ENCODE results near the gene ZNF134. TPM values are rescaled to one million over a fixed set of nuclear protein-coding genes. Genes with fewer than 3 reads are reported as not detected.

ZNF134 gene
- polyA plus RNA-seq, 1 donor from 2014 or later, result 40.7 TPM

DNA sequence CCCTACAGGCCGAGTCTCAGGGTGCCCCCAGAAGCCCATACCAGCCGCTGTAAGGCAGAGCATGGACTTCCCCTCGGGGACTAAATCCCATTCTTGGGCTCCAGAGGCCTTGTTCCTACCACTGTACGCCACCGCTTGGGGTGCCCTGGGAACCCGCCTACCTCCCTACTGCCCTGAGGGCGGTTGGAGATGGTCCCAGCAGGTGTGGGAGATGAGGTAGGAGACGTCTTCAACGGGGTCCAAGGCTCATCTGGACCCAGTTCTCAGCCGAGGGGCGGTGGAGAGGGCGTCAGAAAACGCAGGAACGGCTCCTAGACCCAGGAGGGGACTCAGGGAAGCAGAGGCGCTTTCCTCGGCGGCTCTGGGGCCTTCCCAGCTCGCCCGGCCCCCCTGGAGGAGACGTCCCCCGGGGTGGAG lies 30.9 kb upstream of the ZNF134 start:
- H3K27me3 ChIP-seq (ENCODE audit: insufficient read depth, low read depth, low read length), result no peaks in the 10 kb centered on the region
- peak overlapping the region; percentile 99 for H2AFZ ChIP-seq (ENCODE audit: low read depth, low read length)
- peak overlapping the region; percentile 57 for H3K4me2 ChIP-seq (ENCODE audit: low read length)
- peaks cover 15% of the 10 kb centered on the region for H3K9me3 ChIP-seq (ENCODE audit: low read length)
- TF ChIP-seq POLR2AphosphoS5 (IDR thresholded peaks at IDR 0.05) (no peak), RAD21 (conservative IDR thresholded peaks at IDR 0.05) (no peak), EP300 (conservative IDR thresholded peaks at IDR 0.05; ENCODE audit: poor library complexity, severe bottlenecking) (no peak), TAF1 (IDR thresholded peaks at IDR 0.05; ENCODE audit: low read depth) (no peak), EZH2 (IDR thresholded peaks at IDR 0.05; ENCODE audit: borderline replicate concordance, insufficient read depth, low read length, poor library complexity, severe bottlenecking) (no peak), MXI1 (conservative IDR thresholded peaks at IDR 0.05; ENCODE audit: poor library complexity, severe bottlenecking) (no peak), SMC3 (conservative IDR thresholded peaks at IDR 0.05; ENCODE audit: poor library complexity) (no peak)
- TF ChIP-seq, protein P1, sequence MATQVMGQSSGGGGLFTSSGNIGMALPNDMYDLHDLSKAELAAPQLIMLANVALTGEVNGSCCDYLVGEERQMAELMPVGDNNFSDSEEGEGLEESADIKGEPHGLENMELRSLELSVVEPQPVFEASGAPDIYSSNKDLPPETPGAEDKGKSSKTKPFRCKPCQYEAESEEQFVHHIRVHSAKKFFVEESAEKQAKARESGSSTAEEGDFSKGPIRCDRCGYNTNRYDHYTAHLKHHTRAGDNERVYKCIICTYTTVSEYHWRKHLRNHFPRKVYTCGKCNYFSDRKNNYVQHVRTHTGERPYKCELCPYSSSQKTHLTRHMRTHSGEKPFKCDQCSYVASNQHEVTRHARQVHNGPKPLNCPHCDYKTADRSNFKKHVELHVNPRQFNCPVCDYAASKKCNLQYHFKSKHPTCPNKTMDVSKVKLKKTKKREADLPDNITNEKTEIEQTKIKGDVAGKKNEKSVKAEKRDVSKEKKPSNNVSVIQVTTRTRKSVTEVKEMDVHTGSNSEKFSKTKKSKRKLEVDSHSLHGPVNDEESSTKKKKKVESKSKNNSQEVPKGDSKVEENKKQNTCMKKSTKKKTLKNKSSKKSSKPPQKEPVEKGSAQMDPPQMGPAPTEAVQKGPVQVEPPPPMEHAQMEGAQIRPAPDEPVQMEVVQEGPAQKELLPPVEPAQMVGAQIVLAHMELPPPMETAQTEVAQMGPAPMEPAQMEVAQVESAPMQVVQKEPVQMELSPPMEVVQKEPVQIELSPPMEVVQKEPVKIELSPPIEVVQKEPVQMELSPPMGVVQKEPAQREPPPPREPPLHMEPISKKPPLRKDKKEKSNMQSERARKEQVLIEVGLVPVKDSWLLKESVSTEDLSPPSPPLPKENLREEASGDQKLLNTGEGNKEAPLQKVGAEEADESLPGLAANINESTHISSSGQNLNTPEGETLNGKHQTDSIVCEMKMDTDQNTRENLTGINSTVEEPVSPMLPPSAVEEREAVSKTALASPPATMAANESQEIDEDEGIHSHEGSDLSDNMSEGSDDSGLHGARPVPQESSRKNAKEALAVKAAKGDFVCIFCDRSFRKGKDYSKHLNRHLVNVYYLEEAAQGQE (IDR thresholded peaks at IDR 0.05; ENCODE audit: borderline replicate concordance), result no peak
- TF ChIP-seq, protein P2, sequence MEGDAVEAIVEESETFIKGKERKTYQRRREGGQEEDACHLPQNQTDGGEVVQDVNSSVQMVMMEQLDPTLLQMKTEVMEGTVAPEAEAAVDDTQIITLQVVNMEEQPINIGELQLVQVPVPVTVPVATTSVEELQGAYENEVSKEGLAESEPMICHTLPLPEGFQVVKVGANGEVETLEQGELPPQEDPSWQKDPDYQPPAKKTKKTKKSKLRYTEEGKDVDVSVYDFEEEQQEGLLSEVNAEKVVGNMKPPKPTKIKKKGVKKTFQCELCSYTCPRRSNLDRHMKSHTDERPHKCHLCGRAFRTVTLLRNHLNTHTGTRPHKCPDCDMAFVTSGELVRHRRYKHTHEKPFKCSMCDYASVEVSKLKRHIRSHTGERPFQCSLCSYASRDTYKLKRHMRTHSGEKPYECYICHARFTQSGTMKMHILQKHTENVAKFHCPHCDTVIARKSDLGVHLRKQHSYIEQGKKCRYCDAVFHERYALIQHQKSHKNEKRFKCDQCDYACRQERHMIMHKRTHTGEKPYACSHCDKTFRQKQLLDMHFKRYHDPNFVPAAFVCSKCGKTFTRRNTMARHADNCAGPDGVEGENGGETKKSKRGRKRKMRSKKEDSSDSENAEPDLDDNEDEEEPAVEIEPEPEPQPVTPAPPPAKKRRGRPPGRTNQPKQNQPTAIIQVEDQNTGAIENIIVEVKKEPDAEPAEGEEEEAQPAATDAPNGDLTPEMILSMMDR (IDR thresholded peaks at IDR 0.05; ENCODE audit: poor library complexity, severe bottlenecking), result no peak
- peaks cover 24% of the 10 kb centered on the region for H3K79me2 ChIP-seq (replicated peaks; ENCODE audit: insufficient read depth, low read length)
- H3F3A ChIP-seq (ENCODE audit: insufficient read depth, low read length, poor library complexity, severe bottlenecking), result no peaks in the 10 kb centered on the region
- no peaks in the 10 kb centered on the region for H4K20me1 ChIP-seq (ENCODE audit: insufficient read depth)
- H3K9ac ChIP-seq (ENCODE audit: low read length), result peak overlapping the region; percentile 86
- H3K4me3 ChIP-seq (ENCODE audit: low read length), result peak overlapping the region; percentile 85
- H3K36me3 ChIP-seq (ENCODE audit: insufficient read depth, low read length), result peaks cover 8% of the 10 kb centered on the region
- H3K27ac ChIP-seq (ENCODE audit: low read length), result peak overlapping the region; percentile 87
- H3K9me2 ChIP-seq (ENCODE audit: insufficient read depth, low read length), result no peaks in the 10 kb centered on the region

DNA sequence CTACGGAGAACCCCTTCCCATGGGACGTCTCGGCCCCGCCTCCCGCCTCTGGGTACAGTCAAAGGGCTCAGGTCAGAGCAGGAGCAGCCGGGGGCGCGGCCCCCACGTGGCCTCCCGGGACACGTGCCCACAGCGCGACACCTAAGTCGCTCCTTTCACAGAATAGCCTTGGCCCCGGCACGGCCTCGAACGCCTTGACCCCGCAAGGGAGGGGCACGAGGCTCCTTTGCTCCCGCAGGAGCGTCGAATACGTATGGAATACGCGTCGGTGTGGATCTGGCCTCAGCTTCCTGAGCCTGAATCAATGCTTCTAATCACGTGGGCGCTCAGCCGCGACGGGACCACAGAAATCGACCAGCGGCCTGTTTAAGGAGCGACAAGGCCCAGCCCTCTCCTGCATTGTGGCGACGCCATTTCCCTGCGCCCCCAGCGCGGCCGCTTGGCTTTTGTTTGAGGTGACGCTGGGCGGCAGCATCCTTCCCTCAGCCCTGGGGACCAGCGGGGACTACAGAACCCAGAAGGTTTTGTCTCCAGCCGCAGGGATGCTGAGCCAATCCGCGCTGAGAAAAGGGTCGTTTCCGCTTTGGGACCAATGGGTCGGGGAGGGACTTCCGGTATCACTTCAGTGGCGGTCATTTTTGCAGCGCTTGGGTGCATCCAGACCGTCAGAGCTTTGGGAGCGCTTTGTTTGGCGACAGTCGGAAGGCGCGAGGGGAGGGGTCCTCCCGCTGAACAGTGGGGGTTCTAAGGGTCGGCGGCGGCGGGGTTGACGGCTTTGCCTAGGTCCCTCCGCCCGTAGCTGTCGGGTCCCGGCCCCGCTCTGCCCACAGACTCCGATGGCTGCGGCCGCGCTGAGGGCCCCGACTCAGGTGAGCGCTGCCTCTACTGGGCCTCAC lies 30.3 kb upstream of the ZNF134 start, which contains the start of gene ZIK1:
ZIK1 (plus strand) TSS at position 625 of the 896 bp plus-strand sequence; CDS start at position 837, 212 bp downstream.
- Histone ChIP-seq H3K36me3 (ENCODE audit: insufficient read depth, low read length) (peaks cover 11% of the 10 kb centered on the region), H3F3A (ENCODE audit: insufficient read depth, low read length, poor library complexity, severe bottlenecking) (no peaks in the 10 kb centered on the region), H3K9me3 (ENCODE audit: low read length) (peaks cover 21% of the 10 kb centered on the region), H3K27me3 (ENCODE audit: insufficient read depth, low read depth, low read length) (no peaks in the 10 kb centered on the region), H3K9me2 (ENCODE audit: insufficient read depth, low read length) (no peaks in the 10 kb centered on the region), H3K79me2 (replicated peaks; ENCODE audit: insufficient read depth, low read length) (peaks cover 20% of the 10 kb centered on the region), H3K9ac (ENCODE audit: low read length) (peak within 1 kb of the TSS; percentile 86), H4K20me1 (ENCODE audit: insufficient read depth) (no peaks in the 10 kb centered on the region), H3K4me2 (ENCODE audit: low read length) (peak within 1 kb of the TSS; percentile 97), H3K27ac (ENCODE audit: low read length) (peak within 1 kb of the TSS; percentile 87), H2AFZ (ENCODE audit: low read depth, low read length) (peak within 1 kb of the TSS; percentile 99), H3K4me3 (ENCODE audit: low read length) (peak within 1 kb of the TSS; percentile 85)
- peak; percentile 92 for TF ChIP-seq POLR2AphosphoS5 (IDR thresholded peaks at IDR 0.05)
- peak; percentile 77 for TF ChIP-seq TAF1 (IDR thresholded peaks at IDR 0.05; ENCODE audit: low read depth)
- TF ChIP-seq, protein P2 (IDR thresholded peaks at IDR 0.05; ENCODE audit: poor library complexity, severe bottlenecking), result peak; percentile 66
- peak; percentile 54 for TF ChIP-seq RAD21 (conservative IDR thresholded peaks at IDR 0.05)
- TF ChIP-seq EZH2 (IDR thresholded peaks at IDR 0.05; ENCODE audit: borderline replicate concordance, insufficient read depth, low read length, poor library complexity, severe bottlenecking), result no peak
- peak; percentile 58 for TF ChIP-seq MXI1 (conservative IDR thresholded peaks at IDR 0.05; ENCODE audit: poor library complexity, severe bottlenecking)
- TF ChIP-seq, protein P1 (IDR thresholded peaks at IDR 0.05; ENCODE audit: borderline replicate concordance), result peak; percentile 60
- peak; percentile 56 for TF ChIP-seq SMC3 (conservative IDR thresholded peaks at IDR 0.05; ENCODE audit: poor library complexity)
- peak; percentile 32 for TF ChIP-seq EP300 (conservative IDR thresholded peaks at IDR 0.05; ENCODE audit: poor library complexity, severe bottlenecking)
